SK-N-MC (cell line): ENCODE measurements around the gene ADAP1.

Experiments used
- FOXP2 ChIP-seq: optimal IDR thresholded peaks from 2 replicates; pipeline ENCODE3; 2011; ENCODE audit warnings: mild to moderate bottlenecking, moderate library complexity; ENCODE audit not compliant: insufficient read depth; ENCODE audit errors: extremely low read length, control extremely low read depth
- POLR2AphosphoS5 ChIP-seq: IDR thresholded peaks from 2 replicates; pipeline ENCODE4 v1.6.1; 2012; ENCODE audit warnings: mild to moderate bottlenecking, low read depth, low read length, borderline replicate concordance

DNA sequence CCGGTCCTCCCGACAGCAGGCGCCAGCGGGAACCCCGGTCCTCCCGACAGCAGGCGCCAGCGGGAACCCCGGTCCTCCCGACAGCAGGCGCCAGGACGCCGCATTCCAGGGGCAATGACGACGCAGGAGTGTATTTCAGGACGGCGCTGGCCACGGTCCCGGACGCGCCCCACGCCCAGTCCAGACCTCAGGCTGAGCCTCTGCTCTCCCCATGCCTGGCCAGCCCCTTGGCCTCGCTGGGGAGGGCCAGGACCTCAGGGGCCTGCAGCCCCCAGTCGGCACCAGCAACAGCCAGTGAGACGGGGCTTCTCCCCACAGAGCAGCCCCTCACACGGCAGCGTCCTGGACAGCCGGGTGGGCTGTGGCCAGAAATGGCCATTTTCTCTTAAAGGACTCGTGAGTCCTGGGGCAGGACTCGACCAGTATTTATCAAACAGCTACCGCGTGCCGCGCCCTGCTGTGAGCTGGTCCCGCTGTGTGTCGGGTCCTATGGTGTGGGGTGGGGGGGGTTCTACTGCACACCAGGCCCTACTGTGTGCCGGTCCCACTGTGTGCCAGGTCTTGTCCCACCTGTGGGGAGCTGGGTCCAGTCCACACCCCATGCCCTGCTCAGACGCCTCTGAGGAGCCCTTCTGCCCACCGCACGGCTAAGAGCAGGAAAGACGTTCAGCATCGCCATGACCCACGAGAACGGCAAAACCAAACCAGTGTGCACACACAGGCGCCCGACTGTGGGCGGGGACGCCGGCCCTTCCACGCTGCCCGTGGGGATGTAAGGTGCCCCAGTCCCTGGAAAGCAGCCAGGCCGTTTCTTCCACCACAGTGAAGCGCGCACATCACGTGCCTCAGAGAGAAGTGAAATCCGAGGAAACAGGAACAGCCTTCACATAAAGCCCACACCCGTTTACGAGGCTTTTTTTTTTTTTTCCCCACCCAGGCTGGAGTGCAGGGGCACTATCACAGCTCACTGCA is 44.8 kb downstream of the ADAP1 start:
- TF ChIP-seq POLR2AphosphoS5 (no peak), FOXP2 (no peak)
